Activated effector memory CD4-positive, alpha-beta T cell treated with anti-CD3 and anti-CD28 coated beads, Interleukin-2, amount 50 U/mL, for 16 hours (primary cell): ENCODE results near the gene GABRQ.

Experiments used
- DNase-seq: peaks from one replicate; pipeline ENCODE4 v3.0.0-alpha.2; 2020

Gene GABRQ

GRCh38 chrX:152637649-152638442, at the start of gene GABRQ:
Gene GABRQ (plus strand): TSS chrX:152637895. CDS start chrX:152638203, 308 bp downstream.
- no peak for DNase-seq

- no peak for DNase-seq
Observed at GRCh38 chrX:152588206-152588605, 49.5 kb upstream of the GABRQ start.

GRCh38 chrX:152600853-152601633, 36.7 kb upstream of the GABRQ start:
- no peak for DNase-seq

- no peak for DNase-seq
Observed at GRCh38 chrX:152601848-152602616, 35.7 kb upstream of the GABRQ start.

- DNase-seq = no peak
Observed at GRCh38 chrX:152614791-152615190, 22.9 kb upstream of the GABRQ start.

- DNase-seq = no peak
Observed at GRCh38 chrX:152619897-152620296, 17.8 kb upstream of the GABRQ start.

- peak; percentile 65 for DNase-seq
Observed at GRCh38 chrX:152632445-152633097, 5.1 kb upstream of the GABRQ start.

GRCh38 chrX:152635941-152636340, 1.8 kb upstream of the GABRQ start:
- DNase-seq = no peak

GRCh38 chrX:152638443-152638904, 779 bp downstream of the GABRQ start:
- no peak for DNase-seq

GRCh38 chrX:152639426-152639825, 1.7 kb downstream of the GABRQ start:
- DNase-seq = no peak

GRCh38 chrX:152640034-152640818, 2.5 kb downstream of the GABRQ start:
- no peak for DNase-seq

GRCh38 chrX:152641256-152641875, 3.7 kb downstream of the GABRQ start:
- no peak for DNase-seq

- no peak for DNase-seq
Observed at GRCh38 chrX:152641996-152642395, 4.3 kb downstream of the GABRQ start.

GRCh38 chrX:152642931-152643564, 5.4 kb downstream of the GABRQ start:
- no peak for DNase-seq

GRCh38 chrX:152646961-152647360, 9.3 kb downstream of the GABRQ start:
- no peak for DNase-seq

GRCh38 chrX:152647978-152648377, 10.3 kb downstream of the GABRQ start:
- DNase-seq = no peak

- no peak for DNase-seq
Observed at GRCh38 chrX:152652060-152652459, 14.4 kb downstream of the GABRQ start.

GRCh38 chrX:152652467-152652866, 14.8 kb downstream of the GABRQ start:
- no peak for DNase-seq

GRCh38 chrX:152656087-152656486, 18.4 kb downstream of the GABRQ start:
- DNase-seq = no peak

- DNase-seq = no peak
Observed at GRCh38 chrX:152656890-152657289, 19.2 kb downstream of the GABRQ start.

GRCh38 chrX:152658302-152658701, 20.6 kb downstream of the GABRQ start:
- no peak for DNase-seq
